GM21737 (cell line): ENCODE data around the gene ARHGAP36.

Experiments used
- ATAC-seq: cut with Tn5 transposase; IDR thresholded peaks from one replicate; pipeline ENCODE4 v1.9.1; 2021; ENCODE audit warnings: mild to moderate bottlenecking, moderate library complexity; ENCODE audit not compliant: unreplicated experiment

The ARHGAP36 gene

GRCh38 chrX:131068945-131069719 lies 11.0 kb downstream of the ARHGAP36 start:
- no peak for ATAC-seq

GRCh38 chrX:131072871-131073571 lies 14.9 kb downstream of the ARHGAP36 start:
- ATAC-seq, result no peak

GRCh38 chrX:131073607-131074006 lies 15.5 kb downstream of the ARHGAP36 start:
- no peak for ATAC-seq

GRCh38 chrX:131081772-131082740 lies 23.9 kb downstream of the ARHGAP36 start:
- ATAC-seq, result no peak

- ATAC-seq, result no peak
These were observed 25.5 kb downstream of the ARHGAP36 start for GRCh38 chrX:131083510-131084142.

GRCh38 chrX:131084145-131084544 lies 26.0 kb downstream of the ARHGAP36 start:
- no peak for ATAC-seq

- no peak for ATAC-seq
These were observed 78.6 kb downstream of the ARHGAP36 start for GRCh38 chrX:131136776-131137175.

GRCh38 chrX:131139072-131139471 lies 80.9 kb downstream of the ARHGAP36 start:
- no peak for ATAC-seq
